Putamen (tissue), 1 donor: ENCODE results near the gene SEC16A.
A peak's percentile ranks its signal among the peaks of the same experiment; 100 is the strongest.

Source experiments
- DNase-seq: peaks from one replicate; pipeline ENCODE4 v3.0.0-alpha.2; 2016; ENCODE audit warnings: low spot score

SEC16A gene

DNA sequence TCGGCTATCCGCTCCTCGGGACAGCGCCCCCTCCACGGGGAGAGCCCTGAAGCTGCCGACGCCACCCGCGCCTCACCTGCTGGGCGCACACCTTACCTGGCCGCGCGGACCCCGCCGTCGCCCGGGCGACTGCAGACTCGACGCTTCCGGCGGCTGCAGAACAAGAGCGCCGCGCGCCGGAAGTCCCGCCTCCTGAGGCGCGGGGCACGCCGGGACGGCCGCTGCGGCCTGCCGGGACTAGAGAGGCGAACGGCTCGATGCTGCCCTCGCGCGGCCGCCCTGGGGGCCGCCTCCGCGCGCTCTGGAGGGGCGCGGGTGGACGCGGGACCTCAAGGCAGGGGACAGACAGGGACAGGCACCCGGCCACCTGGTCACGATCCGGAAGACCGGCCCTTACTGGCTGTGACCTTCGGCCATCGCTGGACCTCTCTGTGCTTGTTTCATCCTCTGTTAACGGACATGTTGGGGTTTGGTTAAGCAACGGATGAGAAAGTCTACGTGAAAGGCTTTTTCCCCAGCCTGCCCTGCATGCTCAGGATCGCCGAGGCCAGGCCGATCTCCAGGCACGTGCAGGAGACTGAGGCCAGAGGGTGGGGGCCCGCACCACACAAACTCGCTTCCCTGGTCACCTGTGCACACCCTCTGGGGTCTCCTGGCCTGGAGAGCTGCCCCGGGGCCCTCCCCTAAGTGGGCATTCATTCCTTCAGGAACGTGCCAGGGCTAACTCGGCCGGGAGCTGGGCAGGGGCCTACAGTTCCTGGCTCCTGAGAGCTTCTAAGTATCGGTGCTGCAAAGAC, 82.6 kb downstream of the SEC16A start, which contains the start of gene SNAPC4:
Gene SNAPC4 (minus strand): TSS at position 133 of the 797 bp plus-strand sequence. CDS start 1,742 bp downstream, outside the sequence.
- peak; percentile 86 for DNase-seq

DNA sequence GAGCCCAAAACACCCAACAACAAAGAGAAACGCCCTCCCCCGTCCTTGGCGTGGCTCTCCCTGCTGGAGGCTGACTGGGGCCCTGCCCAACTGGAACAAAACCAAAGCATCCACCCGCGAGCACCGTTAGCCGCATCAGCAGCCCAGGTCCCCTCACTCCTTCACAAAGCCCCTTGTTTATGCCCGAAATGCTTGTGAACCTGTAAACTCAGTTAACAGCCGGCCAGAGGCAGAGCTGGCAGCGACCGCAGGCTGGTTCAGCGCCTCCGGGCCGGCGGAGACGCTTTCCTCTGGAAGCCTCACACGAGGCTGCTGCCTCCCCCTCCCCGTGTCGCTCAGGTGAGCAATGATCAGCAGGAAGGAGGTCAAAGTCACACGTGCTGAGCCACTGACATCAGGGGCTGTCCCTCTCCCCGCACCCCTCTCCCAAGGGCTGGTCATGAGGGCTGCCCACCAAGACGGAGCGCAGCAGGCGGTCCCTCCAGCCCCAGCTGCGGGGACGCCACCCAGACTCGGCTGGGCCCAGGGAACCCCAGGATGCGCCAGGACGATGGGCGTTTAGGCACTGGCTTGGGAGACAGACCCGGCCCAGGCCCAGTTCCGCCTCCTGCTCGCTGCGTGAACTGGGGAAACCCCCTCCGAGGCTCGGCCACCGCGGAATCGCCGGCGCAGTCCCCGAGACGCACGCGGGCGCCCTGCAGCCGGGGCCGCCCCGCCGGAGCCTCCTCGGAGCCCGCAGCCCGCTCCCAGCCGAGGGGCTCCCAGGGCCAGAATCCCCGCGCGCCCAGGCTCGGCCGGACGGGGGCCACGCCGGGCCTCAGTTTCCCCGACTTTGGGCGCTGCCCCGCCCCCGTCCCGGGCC, 83.4 kb downstream of the SEC16A start:
- no peak for DNase-seq

- no peak for DNase-seq
These were observed 84.6 kb downstream of the SEC16A start for GRCh38 chr9:136398286-136398685.

- no peak for DNase-seq
These were observed 85.2 kb downstream of the SEC16A start for GRCh38 chr9:136397643-136398042.

GRCh38 chr9:136396219-136396515, 86.7 kb downstream of the SEC16A start:
- no peak for DNase-seq

DNA sequence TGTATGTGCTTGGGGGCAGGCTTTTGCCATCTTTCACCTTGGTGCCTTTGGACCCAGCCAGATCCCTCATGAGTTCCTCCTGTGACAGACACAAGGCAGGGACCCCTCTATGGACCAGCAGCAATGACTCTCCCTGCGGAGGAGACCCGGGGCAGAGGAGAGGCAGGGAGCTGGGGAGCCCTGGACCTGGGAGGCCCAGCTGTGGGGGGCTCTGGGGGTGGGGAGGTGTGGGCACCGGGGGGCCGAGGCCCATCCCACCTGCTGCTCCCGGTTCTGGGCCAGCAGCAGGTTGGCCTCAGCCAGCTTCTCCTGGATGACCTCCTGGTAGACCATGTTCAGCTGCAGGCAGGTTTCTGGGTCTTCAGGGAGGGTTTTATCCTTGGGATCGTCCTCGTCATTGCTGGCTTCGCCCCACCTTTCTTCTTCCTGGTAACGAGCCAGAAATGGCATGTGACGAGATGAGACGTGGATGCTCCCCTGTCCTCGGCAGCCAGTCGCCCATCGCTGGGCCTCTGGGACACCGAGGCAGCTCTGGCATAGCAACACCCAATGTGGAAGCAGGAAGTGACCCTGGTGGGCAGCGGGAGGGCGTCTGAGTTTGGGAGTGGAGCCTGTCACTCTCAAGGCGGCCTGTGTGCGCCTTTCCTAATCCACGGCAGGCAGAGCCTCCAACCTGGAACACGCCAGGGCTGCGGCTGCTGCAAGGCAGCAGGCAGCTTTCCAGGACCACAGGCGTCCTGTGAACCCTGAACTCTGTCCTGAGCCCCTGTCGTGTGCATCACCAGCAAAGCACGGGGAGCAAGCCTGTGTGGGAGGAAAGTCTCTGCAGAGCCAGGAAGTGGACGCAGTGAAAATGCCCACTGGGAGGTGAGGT, 87.3 kb downstream of the SEC16A start:
- DNase-seq: no peak

- DNase-seq: no peak
These were observed 87.9 kb downstream of the SEC16A start for GRCh38 chr9:136395020-136395340.

DNA sequence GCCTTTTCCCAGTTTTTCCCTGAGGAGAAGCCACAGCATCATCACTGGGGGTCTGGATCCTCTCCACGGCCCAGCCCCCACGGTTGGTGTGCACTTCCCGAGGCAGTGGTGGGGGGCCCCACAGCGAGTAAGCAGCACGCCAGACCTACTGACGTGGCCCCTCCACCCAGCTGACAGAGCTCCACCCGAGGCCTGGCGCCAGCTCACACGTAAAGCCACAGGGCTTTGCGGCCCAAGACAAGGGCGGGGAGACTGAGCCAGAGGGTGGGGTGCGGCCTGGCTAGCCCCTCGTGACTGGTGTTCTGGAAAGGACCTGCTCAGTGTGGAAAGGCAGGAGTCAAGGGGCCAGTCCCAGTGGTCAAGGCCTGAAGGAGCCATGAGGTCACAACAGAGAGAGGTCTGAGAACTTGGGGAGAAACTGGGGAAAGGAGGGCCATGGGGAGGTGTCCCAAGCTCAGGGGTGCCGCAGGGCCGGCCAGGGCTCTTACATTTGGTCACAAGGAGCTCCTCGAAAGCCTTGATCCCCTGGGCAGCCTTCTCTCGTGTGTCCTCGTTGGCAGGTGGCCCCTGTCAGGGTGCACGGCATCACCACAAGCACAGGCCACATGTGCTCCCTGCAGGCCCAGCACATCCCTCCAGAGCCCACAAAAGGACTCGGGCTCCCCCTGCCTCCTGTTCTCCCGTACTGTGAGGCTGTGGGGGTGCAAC, 88.4 kb downstream of the SEC16A start:
- no peak for DNase-seq

DNA sequence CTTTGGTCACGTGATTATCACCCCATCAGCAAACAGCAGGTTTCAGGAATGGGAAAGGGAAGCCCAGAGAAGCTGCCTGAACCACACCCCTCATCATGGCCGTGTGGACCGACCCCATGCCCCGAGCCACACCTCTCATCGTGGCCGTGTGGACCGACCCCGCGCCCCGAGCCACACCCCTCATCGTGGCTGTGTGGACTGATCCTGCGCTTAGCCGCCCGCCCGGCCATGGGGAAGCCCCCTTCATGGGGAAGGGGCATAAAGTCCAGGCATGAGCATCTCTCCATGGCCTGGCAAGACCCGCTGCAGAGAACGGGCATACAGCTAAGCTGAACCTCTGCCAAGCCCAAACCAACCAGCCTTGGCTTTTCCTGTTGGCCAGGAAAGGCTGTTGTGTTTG, 89.3 kb downstream of the SEC16A start:
- DNase-seq: no peak

DNA sequence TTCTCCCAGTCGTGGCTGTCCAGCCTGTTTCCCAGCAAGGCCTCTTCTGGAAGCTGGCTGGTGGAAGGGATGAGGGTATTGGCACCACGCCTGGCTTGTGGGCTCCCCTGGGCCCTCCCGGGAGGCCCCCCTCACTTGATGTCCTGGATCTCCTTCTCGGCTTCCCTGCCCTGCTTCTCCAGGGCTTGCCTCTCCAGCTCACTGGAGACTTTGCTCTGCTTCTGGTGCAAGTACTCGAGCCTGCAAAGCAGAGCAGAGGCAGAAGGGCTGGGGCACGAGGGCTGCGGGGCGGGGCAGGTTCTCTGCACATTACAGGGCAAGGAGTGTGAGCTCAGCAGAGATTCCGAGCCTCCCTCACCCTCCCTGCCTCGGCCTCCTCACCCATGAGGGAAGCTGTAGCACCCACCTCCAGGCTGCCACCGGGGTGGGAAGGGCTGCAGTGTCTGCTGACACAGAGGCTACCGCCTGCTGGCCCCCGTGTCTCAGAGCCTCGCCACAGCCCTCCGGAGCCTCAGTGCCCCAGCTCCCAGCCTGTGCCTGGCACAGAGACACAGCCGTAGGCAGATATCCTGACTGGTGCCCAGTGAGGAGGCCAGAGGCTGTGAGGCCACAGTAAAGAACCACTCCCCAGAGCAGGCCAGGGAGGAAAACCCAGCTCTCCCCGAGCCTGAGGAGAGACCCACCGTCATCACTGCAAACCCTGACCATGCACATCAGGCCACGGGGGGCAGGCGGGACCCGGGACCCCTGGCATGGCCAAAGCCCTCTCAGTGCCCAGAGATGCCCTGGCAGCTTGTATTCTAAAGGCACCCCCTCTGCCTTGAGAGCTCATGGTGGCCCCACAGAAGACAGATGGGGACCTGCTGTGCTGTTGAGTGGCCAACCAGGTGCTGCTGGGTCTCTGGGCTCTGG, 90.0 kb downstream of the SEC16A start:
- DNase-seq: no peak

- DNase-seq: no peak
These were observed 90.9 kb downstream of the SEC16A start for GRCh38 chr9:136391737-136392537.
